HPDE6-E6E7 (cell line): ENCODE measurements around the gene NUAK2.

Source experiments
- DNase-seq: peaks from one replicate; pipeline ENCODE4 v3.0.0; 2011; ENCODE audit warnings: missing footprints; ENCODE audit errors: extremely low spot score

The NUAK2 gene

GRCh38 chr1:205274041-205274691 is 47.4 kb downstream of the NUAK2 start:
- DNase-seq, result no peak

DNA sequence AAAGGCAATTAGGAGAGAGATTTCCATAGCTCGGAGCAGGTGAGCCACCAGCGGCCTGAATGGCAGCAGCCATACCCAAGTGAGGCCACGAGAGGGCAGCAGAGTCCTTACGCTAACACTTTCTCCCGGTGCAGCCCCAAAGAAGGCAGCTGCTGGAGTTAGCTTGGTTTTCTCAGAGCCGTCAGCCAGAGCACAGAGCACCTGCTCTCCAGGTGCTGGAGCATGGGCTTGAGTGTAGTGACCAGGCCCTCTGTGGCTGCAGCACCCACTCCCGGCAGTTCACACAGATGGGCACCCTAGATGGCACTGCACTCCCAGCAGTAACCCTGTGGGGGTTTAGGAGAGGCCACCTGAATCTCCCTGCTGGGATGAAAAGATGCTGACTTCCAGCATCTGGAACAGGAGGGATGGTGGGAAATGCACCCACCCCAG is 48.0 kb downstream of the NUAK2 start:
- DNase-seq, result peak; percentile 88

DNA sequence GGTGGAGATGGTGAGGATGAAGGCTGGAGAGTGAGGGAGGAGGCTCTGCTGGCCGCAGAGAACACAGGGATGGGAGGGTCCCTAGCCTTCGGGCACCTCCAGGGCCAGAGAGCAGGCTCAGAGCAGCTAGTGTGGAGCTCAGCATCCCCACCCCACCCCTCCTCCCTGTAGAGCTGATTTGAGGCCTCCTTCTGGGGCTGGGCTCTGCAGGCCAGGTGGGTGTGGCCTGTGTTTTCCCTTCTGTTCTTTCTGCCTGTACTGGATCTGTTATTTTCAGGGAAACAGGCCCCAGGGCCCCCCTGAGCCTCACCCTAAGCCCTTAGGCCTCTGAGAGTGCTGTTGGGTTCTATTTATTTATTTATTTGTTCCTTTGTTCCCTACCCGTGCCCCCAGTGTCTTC is 49.0 kb downstream of the NUAK2 start:
- no peak for DNase-seq

- DNase-seq, result no peak
Observed at GRCh38 chr1:205271745-205272144, 49.8 kb downstream of the NUAK2 start.

- DNase-seq, result no peak
Observed at GRCh38 chr1:205271277-205271676, 50.3 kb downstream of the NUAK2 start.

DNA sequence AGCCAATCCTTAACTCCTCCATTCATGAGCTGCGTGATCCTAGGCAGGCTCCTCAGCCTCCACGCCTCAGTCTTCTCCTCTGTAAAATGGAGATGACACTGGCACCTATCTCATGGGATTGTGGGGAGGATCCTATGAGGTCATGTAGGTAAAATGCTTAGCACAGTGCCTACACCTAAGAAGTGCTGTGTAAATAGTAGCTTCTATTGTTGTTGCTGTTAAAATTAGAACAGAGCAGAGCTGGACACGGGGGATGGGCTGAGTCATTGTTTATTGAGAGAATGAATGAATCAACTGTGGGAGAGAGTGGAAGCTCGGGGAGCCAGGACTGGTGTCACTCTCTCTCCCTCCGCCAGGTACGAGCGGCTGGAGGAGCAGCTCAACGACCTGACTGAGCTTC is 50.8 kb downstream of the NUAK2 start:
- DNase-seq, result peak; percentile 77

- no peak for DNase-seq
Observed at GRCh38 chr1:205270271-205270670, 51.3 kb downstream of the NUAK2 start.

- no peak for DNase-seq
Observed at GRCh38 chr1:205269711-205270110, 51.8 kb downstream of the NUAK2 start.

DNA sequence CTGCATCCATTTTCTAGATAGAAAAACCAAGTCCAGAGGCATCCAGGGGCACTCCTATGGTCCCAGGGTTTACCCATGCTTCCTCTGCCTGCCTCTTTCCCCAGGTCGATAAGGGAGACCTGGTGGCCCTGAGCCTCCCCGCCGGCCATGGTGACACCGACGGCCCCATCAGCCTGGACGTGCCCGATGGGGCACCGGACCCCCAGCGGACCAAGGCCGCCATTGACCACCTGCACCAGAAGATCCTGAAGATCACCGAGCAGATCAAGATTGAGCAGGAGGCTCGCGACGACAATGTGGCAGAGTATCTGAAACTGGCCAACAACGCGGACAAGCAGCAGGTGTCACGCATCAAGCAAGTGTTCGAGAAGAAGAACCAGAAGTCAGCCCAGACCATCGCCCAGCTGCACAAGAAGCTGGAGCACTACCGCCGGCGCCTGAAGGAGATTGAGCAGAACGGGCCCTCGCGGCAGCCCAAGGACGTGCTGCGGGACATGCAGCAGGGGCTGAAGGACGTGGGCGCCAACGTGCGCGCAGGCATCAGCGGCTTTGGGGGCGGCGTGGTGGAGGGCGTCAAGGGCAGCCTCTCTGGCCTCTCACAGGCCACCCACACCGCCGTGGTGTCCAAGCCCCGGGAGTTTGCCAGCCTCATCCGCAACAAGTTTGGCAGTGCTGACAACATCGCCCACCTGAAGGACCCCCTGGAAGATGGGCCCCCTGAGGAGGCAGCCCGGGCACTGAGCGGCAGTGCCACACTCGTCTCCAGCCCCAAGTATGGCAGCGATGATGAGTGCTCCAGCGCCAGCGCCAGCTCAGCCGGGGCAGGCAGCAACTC is 52.5 kb downstream of the NUAK2 start:
- no peak for DNase-seq

GRCh38 chr1:205267306-205267902 is 54.1 kb downstream of the NUAK2 start:
- DNase-seq, result no peak

- no peak for DNase-seq
Observed at GRCh38 chr1:205266611-205267305, 54.8 kb downstream of the NUAK2 start.

- DNase-seq, result no peak
Observed at GRCh38 chr1:205263580-205264190, 57.9 kb downstream of the NUAK2 start.

DNA sequence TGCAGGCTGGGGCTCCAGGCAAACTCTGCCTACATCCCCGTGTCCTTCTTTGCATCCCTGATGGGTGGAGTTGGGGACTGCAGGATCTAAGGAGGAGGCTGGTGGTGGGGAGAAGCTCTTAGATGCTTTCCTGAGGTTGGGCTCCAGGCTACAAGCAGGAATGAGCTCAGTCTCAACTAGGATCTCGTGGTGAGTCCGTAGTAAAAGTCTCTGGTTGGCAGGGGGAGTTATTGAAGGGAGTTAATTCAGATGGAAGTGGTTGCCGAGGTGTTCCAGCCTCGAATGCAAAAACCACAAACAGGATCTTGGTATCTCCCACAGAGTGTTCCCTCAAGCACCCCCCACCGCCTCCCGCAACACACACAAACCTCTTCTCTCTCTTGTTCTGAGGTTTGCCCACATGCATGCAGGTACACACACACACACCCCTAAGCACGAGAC is 58.8 kb downstream of the NUAK2 start:
- DNase-seq, result no peak

GRCh38 chr1:205261946-205262691 is 59.4 kb downstream of the NUAK2 start:
- DNase-seq, result no peak

- DNase-seq, result no peak
Observed at GRCh38 chr1:205260948-205261732, 60.4 kb downstream of the NUAK2 start.

GRCh38 chr1:205259998-205260397 is 61.5 kb downstream of the NUAK2 start:
- DNase-seq, result no peak

- DNase-seq, result no peak
Observed at GRCh38 chr1:205259324-205259832, 62.2 kb downstream of the NUAK2 start.

GRCh38 chr1:205258719-205259118 is 62.8 kb downstream of the NUAK2 start:
- peak; percentile 99 for DNase-seq

DNA sequence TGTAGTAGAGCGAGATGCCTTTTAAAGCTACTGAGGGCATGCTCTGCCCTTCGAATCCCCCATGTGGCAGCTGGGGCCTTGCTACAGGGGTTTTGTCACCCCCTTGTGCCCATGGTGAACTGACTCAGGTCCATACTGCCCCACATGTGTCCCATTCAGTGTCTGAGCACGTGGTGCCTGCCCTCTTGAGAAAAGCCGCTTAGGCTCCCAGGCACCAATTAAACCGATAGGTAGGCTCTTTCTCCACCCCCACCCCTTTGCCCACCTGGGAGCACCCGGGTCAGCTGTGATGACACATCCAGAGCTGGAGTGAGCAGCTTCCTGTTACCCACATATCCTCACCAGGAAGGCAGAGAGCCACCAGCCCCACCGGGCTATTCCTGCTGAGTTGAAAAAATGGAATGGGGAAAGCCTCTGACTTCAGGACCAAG is 63.3 kb downstream of the NUAK2 start:
- DNase-seq, result peak; percentile 77

- no peak for DNase-seq
Observed at GRCh38 chr1:205257735-205258134, 63.8 kb downstream of the NUAK2 start.
